Fibroblast of mammary gland (primary cell): ENCODE measurements around the gene CHD8.

Experiments used
- DNase-seq: peaks from one replicate; pipeline ENCODE4 v3.0.0-alpha.2; 2010; ENCODE audit warnings: low read depth
- H3K4me3 ChIP-seq: 2 replicates; pipeline ENCODE4 v1.5.1; 2011; ENCODE audit warnings: low read depth, mild to moderate bottlenecking, low read length, moderate library complexity; ENCODE audit not compliant: control insufficient read depth
- TF ChIP-seq, protein P1 (sequence below): conservative IDR thresholded peaks from 2 replicates; pipeline ENCODE4 v1.5.1; 2011; ENCODE audit warnings: low read depth, low read length, inconsistent platforms; ENCODE audit not compliant: control insufficient read depth, insufficient read depth

Gene CHD8, protein sequence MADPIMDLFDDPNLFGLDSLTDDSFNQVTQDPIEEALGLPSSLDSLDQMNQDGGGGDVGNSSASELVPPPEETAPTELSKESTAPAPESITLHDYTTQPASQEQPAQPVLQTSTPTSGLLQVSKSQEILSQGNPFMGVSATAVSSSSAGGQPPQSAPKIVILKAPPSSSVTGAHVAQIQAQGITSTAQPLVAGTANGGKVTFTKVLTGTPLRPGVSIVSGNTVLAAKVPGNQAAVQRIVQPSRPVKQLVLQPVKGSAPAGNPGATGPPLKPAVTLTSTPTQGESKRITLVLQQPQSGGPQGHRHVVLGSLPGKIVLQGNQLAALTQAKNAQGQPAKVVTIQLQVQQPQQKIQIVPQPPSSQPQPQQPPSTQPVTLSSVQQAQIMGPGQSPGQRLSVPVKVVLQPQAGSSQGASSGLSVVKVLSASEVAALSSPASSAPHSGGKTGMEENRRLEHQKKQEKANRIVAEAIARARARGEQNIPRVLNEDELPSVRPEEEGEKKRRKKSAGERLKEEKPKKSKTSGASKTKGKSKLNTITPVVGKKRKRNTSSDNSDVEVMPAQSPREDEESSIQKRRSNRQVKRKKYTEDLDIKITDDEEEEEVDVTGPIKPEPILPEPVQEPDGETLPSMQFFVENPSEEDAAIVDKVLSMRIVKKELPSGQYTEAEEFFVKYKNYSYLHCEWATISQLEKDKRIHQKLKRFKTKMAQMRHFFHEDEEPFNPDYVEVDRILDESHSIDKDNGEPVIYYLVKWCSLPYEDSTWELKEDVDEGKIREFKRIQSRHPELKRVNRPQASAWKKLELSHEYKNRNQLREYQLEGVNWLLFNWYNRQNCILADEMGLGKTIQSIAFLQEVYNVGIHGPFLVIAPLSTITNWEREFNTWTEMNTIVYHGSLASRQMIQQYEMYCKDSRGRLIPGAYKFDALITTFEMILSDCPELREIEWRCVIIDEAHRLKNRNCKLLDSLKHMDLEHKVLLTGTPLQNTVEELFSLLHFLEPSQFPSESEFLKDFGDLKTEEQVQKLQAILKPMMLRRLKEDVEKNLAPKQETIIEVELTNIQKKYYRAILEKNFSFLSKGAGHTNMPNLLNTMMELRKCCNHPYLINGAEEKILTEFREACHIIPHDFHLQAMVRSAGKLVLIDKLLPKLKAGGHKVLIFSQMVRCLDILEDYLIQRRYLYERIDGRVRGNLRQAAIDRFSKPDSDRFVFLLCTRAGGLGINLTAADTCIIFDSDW (N-terminal part only)

DNA sequence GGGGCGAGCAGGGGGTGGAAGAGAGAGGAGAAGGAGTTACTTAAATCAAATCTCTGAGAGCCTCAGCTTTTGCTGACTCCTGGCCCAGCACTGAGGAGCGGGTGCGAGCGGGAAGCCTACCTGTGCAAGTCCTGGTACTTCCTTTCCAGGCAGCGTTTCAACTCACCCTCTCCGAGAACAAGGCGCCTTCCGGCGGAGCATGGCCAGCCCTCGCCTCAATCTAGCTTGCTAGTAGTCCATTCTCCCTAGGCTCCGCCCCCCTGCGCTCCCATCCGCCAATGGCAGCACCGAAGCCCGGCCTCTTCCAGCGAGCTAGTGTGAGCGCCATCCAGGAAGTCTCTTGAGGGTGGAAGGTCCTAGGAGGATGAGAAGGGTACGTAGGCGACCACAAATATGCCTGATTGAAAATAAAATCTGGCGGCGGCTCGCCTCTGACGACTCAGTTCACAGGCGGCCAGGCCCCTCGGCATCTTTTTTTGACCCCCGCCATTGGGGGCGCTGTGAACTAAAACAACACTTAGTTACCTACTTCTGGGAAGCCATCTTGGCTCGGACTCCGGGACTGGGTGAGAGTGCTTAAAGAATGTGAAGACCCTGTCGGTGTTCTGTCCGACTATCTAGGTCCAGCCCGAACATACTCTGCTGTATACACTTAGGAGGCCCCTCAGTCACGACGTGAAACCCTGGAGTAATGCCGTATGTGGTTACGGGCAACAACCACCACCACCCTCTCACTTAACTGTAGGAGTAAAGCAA is at the start of gene CHD8:
Gene CHD8, minus strand, starts transcription at position 212 of the 756 bp plus-strand sequence. CDS start 24,480 bp downstream, outside the sequence.
- H3K4me3 ChIP-seq = peak within 1 kb of the TSS; percentile 95
- peak; percentile 99 for DNase-seq
- TF ChIP-seq, protein P1, sequence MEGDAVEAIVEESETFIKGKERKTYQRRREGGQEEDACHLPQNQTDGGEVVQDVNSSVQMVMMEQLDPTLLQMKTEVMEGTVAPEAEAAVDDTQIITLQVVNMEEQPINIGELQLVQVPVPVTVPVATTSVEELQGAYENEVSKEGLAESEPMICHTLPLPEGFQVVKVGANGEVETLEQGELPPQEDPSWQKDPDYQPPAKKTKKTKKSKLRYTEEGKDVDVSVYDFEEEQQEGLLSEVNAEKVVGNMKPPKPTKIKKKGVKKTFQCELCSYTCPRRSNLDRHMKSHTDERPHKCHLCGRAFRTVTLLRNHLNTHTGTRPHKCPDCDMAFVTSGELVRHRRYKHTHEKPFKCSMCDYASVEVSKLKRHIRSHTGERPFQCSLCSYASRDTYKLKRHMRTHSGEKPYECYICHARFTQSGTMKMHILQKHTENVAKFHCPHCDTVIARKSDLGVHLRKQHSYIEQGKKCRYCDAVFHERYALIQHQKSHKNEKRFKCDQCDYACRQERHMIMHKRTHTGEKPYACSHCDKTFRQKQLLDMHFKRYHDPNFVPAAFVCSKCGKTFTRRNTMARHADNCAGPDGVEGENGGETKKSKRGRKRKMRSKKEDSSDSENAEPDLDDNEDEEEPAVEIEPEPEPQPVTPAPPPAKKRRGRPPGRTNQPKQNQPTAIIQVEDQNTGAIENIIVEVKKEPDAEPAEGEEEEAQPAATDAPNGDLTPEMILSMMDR = peak; percentile 52

DNA sequence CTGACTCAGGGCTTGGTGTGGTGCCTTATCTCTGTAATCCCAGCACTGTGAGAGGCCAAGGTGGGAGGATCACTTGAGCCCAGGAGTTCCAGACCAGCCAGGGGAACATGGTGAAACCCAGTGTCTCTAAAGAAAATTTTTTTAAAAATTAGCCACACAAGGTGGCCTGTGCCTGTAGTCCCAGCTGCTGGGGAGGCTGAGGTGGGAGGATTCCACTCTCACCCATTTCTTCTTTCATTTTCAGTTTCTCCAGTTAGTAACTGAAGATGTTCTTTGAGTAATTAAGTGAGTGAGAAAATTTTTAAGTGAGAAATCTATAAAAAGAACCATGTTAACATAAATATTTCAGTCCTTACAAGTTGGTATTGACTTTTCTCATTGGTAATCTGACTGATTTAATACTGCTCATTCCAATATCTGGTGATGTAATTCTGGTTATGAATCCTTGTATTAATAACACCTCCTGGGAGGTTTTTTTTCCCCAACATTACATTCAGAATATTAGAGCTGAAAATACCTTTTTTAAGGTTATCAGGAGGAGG is 49.2 kb upstream of the CHD8 start:
- no peak overlapping the region for H3K4me3 ChIP-seq
- DNase-seq = no peak

DNA sequence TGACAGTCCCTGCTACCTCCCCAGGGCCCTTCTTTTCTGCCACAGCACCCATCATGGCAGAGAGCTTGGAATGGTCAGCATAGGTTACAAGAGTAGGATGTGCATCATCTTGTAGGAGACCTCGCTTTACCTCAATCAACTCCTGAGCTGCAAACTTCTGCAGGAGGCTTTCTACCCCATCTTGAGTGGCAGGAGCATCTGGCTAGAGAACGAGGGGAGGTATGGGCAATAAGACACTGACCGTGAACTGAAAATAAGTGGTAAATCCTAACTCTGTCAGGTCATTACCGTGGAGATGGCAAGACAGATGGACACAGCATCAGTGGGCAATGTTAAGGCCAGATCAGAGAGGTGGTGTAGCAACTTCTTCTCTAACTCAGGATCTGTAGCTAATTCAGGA is 47.5 kb upstream of the CHD8 start:
- no peak for DNase-seq
- no peak overlapping the region for H3K4me3 ChIP-seq
- TF ChIP-seq, protein P1 = no peak

More for the DNA sequence above, 49.2 kb upstream of the CHD8 start:
- TF ChIP-seq, protein P1 = no peak

DNA sequence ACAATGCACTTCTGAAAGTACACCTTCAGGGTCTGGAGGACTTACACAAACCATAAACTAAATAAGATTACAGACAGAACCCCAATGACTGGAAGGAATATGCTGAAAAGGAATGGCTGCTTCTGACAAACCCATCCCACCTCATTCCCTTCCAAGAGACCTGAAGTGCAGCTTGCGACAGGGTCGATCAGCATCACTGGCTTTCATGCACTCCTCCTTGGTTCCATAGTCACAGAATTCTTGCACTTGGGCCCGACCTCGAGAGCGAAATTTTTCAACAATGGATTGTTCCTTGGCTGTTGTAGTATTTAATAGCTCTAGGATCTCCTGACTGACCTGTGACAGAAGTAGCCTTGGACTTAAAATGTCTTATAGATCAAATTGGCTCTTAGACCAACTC is 45.6 kb upstream of the CHD8 start:
- no peak for DNase-seq
- no peak overlapping the region for H3K4me3 ChIP-seq
- TF ChIP-seq, protein P1 = no peak

DNA sequence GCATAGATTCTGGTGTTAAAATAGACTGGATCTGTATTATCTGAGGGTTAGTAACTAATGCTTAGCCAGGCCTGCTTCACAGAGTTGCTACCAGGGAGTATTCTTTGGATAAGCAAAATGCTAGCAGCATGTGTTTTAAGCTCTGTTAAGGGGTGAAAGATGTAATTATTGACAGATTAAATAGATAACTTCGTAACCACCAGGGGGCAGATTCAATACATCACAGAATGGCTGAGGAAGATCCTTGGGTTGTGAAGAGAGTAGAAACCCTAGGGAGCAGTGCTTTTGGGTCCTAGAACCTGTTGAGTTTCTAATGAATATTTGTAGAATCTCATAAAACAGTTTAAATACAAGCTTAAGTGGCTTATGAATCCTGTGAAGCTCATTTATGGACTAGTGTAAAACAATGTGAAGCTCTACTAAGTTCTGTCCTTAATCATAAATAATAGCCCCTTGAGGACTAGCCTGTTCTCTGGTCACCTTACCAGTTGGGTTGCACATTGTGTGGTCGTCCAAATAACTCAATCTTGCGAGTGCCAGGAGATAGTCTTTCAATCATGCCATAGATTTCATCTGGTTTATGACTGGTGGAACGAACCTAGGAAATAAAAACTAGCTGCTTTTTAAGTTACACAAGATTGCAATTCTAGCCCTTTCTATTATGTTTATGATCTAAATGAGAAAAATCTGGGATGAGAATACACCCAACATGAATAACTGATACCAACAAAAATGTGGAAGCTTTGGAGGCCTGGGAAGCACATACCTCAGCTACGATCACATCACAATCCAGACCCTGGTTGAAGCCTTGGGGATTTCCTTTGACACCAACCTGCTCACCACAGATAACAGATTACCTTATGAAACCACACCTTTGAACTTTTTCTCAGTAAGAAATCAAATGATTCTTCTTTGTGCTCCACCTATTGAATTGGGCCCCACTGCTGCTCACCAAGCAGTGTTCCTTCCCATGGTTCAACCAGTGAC is 42.9 kb upstream of the CHD8 start:
- no peak overlapping the region for H3K4me3 ChIP-seq
- TF ChIP-seq, protein P1 = peak; percentile 50
- DNase-seq = peak; percentile 60
